Measurements from ENCODE around the gene ZNF518B. TPM values are rescaled to one million over a fixed set of nuclear protein-coding genes. Genes with fewer than 3 reads are reported as not detected.

Gene ZNF518B
- total RNA-seq, 2 donors from 2014 or later, result 2.3 to 17.1 TPM

DNA sequence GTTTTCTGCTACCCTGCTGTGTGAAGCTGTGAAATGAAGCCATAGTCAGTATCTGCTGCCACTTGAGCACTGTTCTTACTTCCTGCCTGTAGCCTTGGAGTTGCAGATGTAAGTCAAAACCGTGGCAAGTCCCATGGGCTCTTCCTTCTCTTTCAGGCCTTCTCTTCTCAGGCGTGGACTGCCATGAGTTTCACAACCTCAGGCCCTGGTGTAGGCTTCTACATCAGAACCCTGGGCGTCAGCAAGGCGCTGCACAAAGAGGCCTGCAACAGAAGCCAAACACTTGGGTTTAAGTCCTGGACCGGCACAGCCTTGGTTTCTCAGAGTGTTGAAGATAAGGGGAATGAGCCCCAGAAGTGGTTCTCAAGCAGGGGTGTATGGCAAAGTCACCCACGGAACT, 2.5 kb downstream of the ZNF518B start:
- Histone ChIP-seq H3K36me3 (replicated peaks in 1 of 2; ENCODE audit: insufficient read depth in 1 of 2, low read depth in 2 of 2) (no peaks in the 10 kb centered on the region), H3K4me1 (peaks cover 9% of the 10 kb centered on the region), H3K4me3 (no peak overlapping the region), H3K9me3 (no peaks in the 10 kb centered on the region), H3K27me3 (no peaks in the 10 kb centered on the region), H3K27ac (no peak overlapping the region)
- intact Hi-C loops (cut with DNase I), result no loop called here
- no peak for TF ChIP-seq POLR2A (IDR thresholded peaks at IDR 0.05)
- TF ChIP-seq, protein P1, sequence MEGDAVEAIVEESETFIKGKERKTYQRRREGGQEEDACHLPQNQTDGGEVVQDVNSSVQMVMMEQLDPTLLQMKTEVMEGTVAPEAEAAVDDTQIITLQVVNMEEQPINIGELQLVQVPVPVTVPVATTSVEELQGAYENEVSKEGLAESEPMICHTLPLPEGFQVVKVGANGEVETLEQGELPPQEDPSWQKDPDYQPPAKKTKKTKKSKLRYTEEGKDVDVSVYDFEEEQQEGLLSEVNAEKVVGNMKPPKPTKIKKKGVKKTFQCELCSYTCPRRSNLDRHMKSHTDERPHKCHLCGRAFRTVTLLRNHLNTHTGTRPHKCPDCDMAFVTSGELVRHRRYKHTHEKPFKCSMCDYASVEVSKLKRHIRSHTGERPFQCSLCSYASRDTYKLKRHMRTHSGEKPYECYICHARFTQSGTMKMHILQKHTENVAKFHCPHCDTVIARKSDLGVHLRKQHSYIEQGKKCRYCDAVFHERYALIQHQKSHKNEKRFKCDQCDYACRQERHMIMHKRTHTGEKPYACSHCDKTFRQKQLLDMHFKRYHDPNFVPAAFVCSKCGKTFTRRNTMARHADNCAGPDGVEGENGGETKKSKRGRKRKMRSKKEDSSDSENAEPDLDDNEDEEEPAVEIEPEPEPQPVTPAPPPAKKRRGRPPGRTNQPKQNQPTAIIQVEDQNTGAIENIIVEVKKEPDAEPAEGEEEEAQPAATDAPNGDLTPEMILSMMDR (IDR thresholded peaks at IDR 0.05), result no peak
- 90 to 92% methylated on average over 6 of the region's 6 CpGs for WGBS, 2 donors
- DNase-seq (no peak), ATAC-seq (no peak)

DNA sequence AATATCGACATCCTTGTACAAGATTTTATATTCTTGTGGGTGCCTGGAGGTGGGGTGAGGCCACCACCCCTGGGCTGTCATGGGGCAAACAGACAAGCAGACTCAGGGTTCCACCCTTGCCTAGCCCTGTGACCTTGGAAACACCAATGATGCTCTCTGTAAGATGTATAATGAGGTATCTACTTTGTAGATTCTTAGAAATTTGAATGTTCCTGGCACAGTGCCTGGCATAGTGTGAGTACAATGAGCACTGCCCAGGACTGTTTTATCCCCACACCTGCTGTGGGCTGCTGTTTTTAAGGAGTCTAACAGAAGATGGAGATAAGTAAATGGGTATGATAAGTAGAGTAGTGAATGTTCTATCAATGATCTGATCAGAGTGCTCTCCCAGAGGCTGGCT, 3.1 kb downstream of the ZNF518B start:
- 78 to 85% methylated on average over 1 of the region's 1 CpG for WGBS, 2 donors
- TF ChIP-seq, protein P1 (IDR thresholded peaks at IDR 0.05), result no peak
- TF ChIP-seq POLR2A (IDR thresholded peaks at IDR 0.05), result no peak
- Histone ChIP-seq H3K36me3 (replicated peaks in 1 of 2; ENCODE audit: insufficient read depth in 1 of 2, low read depth in 2 of 2) (no peaks in the 10 kb centered on the region), H3K4me3 (no peak overlapping the region), H3K4me1 (peaks cover 9% of the 10 kb centered on the region), H3K27me3 (no peaks in the 10 kb centered on the region), H3K27ac (no peak overlapping the region), H3K9me3 (no peaks in the 10 kb centered on the region)
- intact Hi-C loops (cut with DNase I), result no loop called here
- no peak for ATAC-seq
- DNase-seq, result no peak

DNA sequence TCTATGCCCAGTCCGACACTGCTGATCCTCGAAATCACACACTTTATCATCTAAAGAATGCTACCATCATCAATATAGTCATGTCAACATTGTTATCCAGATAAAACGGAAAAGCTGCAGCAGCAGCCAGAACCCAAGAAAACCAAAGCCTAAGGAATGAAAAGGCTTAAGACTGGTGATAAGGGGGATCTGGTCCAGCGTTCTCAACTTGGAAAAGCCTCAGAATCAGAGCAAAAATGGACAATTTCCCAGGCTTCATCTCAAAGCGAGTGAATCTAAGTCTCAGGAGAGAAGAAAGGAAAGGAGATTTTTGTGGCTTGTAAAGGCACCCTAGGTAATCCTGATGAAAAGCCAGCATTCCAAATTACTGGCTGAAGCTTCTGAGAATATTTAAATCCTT, 8.2 kb downstream of the ZNF518B start:
- TF ChIP-seq POLR2A (IDR thresholded peaks at IDR 0.05), result no peak
- TF ChIP-seq, protein P1 (IDR thresholded peaks at IDR 0.05), result no peak
- ATAC-seq (no peak), DNase-seq (no peak)
- Histone ChIP-seq H3K4me3 (no peak overlapping the region), H3K4me1 (no peaks in the 10 kb centered on the region), H3K36me3 (replicated peaks in 1 of 2; ENCODE audit: insufficient read depth in 1 of 2, low read depth in 2 of 2) (no peaks in the 10 kb centered on the region), H3K27me3 (no peaks in the 10 kb centered on the region), H3K9me3 (no peaks in the 10 kb centered on the region), H3K27ac (no peak overlapping the region)
- 80 to 92% methylated on average over 5 of the region's 5 CpGs for WGBS, 2 donors
- intact Hi-C loops (cut with DNase I), result no loop called here

DNA sequence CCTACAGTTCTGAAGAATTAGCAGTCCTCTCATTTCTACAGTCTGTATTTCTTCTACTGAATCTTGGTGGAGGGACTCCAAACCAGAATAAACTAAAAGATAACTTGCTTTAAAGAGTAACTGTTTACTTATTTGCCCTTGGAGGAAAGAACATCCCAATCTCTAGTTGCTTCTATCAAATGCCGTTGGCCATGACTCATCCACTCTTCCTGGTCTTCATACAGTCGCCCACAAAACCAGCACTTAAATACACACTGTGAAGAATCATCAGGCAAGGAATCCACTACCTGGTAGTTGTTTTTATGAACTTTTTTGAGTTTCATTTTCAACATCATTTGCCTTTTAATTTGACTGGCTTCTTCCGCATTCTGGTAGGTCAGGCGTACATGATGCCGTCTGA, 14.2 kb downstream of the ZNF518B start:
- no peak for ATAC-seq
- H3K9me3 ChIP-seq, result no peaks in the 10 kb centered on the region
- no peaks in the 10 kb centered on the region for H3K27me3 ChIP-seq
- H3K4me1 ChIP-seq, result no peaks in the 10 kb centered on the region
- no peaks in the 10 kb centered on the region for H3K36me3 ChIP-seq (replicated peaks in 1 of 2; ENCODE audit: insufficient read depth in 1 of 2, low read depth in 2 of 2)
- TF ChIP-seq POLR2A (IDR thresholded peaks at IDR 0.05), result no peak
- TF ChIP-seq, protein P1 (IDR thresholded peaks at IDR 0.05), result no peak
- H3K4me3 ChIP-seq, result no peak overlapping the region
- intact Hi-C loops (cut with DNase I), result no loop called here
- WGBS, 2 donors, result 93 to 95% methylated on average over 5 of the region's 5 CpGs
- DNase-seq, result no peak
- no peak overlapping the region for H3K27ac ChIP-seq

DNA sequence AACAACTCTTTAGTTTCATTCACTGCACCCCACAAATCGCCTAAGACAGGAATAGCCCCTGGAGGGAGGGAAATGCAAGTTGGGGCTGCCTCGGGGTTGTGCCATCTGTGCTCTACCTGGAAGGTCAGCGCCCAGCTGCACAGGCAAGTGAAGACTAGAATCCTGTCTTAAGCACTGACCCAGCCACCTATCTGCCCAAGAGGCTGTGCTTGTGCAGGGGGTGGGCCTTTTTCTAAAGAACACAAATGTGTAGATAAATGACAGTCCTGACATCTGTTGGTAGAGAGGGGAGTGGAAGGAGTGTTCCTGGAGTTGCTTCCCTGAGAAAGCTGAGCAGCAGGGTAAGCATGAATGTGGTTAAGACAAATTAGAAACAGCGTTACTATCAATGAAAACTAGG, 15.7 kb downstream of the ZNF518B start:
- Histone ChIP-seq H3K27me3 (no peaks in the 10 kb centered on the region), H3K36me3 (replicated peaks in 1 of 2; ENCODE audit: insufficient read depth in 1 of 2, low read depth in 2 of 2) (no peaks in the 10 kb centered on the region), H3K4me3 (no peak overlapping the region), H3K4me1 (no peaks in the 10 kb centered on the region), H3K9me3 (no peaks in the 10 kb centered on the region), H3K27ac (no peak overlapping the region)
- intact Hi-C loops (cut with DNase I), result no loop called here
- WGBS, 2 donors, result 77 to 79% methylated on average over 4 of the region's 4 CpGs
- TF ChIP-seq POLR2A (IDR thresholded peaks at IDR 0.05), result no peak
- TF ChIP-seq, protein P1 (IDR thresholded peaks at IDR 0.05), result no peak
- no peak for DNase-seq
- ATAC-seq, result no peak

All from body of pancreas (tissue), 4 donors.